ENCODE data around the gene CACNG8.

Gene CACNG8

GRCh38 chr19:53965091-53965490, 2.4 kb downstream of the CACNG8 start:
- no peak for DNase-seq

GRCh38 chr19:53966931-53967330, 4.2 kb downstream of the CACNG8 start:
- DNase-seq: no peak

- DNase-seq: no peak
Measured at GRCh38 chr19:53969366-53969765, 6.6 kb downstream of the CACNG8 start.

- no peak for DNase-seq
Measured at GRCh38 chr19:53971673-53972072, 8.9 kb downstream of the CACNG8 start.

- no peak for DNase-seq
Measured at GRCh38 chr19:53977429-53977990, 14.8 kb downstream of the CACNG8 start.

- no peak for DNase-seq
Measured at GRCh38 chr19:53977991-53978731, 15.4 kb downstream of the CACNG8 start.

- no peak for DNase-seq
Measured at GRCh38 chr19:53978975-53979801, 16.5 kb downstream of the CACNG8 start.

GRCh38 chr19:53980539-53981375, 18.0 kb downstream of the CACNG8 start:
- DNase-seq: no peak

GRCh38 chr19:53981376-53981951, 18.7 kb downstream of the CACNG8 start:
- no peak for DNase-seq

- DNase-seq: no peak
Measured at GRCh38 chr19:53982001-53982451, 19.3 kb downstream of the CACNG8 start.

GRCh38 chr19:53982611-53983010, 19.9 kb downstream of the CACNG8 start:
- DNase-seq: no peak

- no peak for DNase-seq
Measured at GRCh38 chr19:53983457-53984289, 20.9 kb downstream of the CACNG8 start.

- no peak for DNase-seq
Measured at GRCh38 chr19:53985863-53986262, 23.1 kb downstream of the CACNG8 start.

- no peak for DNase-seq
Measured at GRCh38 chr19:53988981-53989380, 26.2 kb downstream of the CACNG8 start.

GRCh38 chr19:53989600-53990533, 27.1 kb downstream of the CACNG8 start:
- DNase-seq: no peak

- DNase-seq: no peak
Measured at GRCh38 chr19:53991224-53992113, 28.7 kb downstream of the CACNG8 start, which contains the start of gene CACNG6. TSS of gene CACNG6 (plus strand) at chr19:53991637. CDS start at chr19:53992878, 1,241 bp downstream.

GRCh38 chr19:53992211-53992610, 29.5 kb downstream of the CACNG8 start:
- no peak for DNase-seq

- no peak for DNase-seq
Measured at GRCh38 chr19:53992815-53993214, 30.1 kb downstream of the CACNG8 start.

- no peak for DNase-seq
Measured at GRCh38 chr19:53993448-53993847, 30.7 kb downstream of the CACNG8 start.
